H9 (cell line): ENCODE data around the gene TXLNB. TPM values are rescaled to one million over a fixed set of nuclear protein-coding genes. Genes with fewer than 3 reads are reported as not detected.
"Not testable (repeated sequence)": the region's sequence is repeated elsewhere in the genome, so short reads cannot be mapped to it uniquely, and the experiment has no call there.

Experiments
- DNase-seq: peaks from one replicate; pipeline ENCODE4 v3.0.0-alpha.2; 2017
- H2AFZ ChIP-seq: one replicate; pipeline ENCODE4 v1.6.1; 2013; ENCODE audit warnings: mild to moderate bottlenecking, low read length, control low read depth, moderate library complexity
- H2AK5ac ChIP-seq: 2 replicates; pipeline ENCODE4 v1.6.1; 2013; ENCODE audit warnings: low read length, control low read depth, mixed read lengths; ENCODE audit not compliant: insufficient read length
- H2BK120ac ChIP-seq: one replicate; pipeline ENCODE4 v1.6.1; 2013; ENCODE audit warnings: low read depth, mild to moderate bottlenecking, low read length, control low read depth, inconsistent platforms; ENCODE audit not compliant: poor library complexity, severe bottlenecking
- H2BK12ac ChIP-seq: 2 replicates; pipeline ENCODE4 v1.6.1; 2013; ENCODE audit warnings: low read length, control low read depth, mixed read lengths, low read depth; ENCODE audit not compliant: insufficient read length
- H2BK15ac ChIP-seq: 2 replicates; pipeline ENCODE4 v1.6.1; 2013; ENCODE audit warnings: low read depth, low read length, control low read depth
- H2BK20ac ChIP-seq: one replicate; pipeline ENCODE4 v1.6.1; 2013; ENCODE audit warnings: low read depth, mild to moderate bottlenecking, low read length, control low read depth, inconsistent platforms; ENCODE audit not compliant: poor library complexity, severe bottlenecking
- H2BK5ac ChIP-seq: 2 replicates; pipeline ENCODE4 v1.6.1; 2013; ENCODE audit warnings: low read length, control low read depth, mixed read lengths; ENCODE audit not compliant: insufficient read length
- H3K14ac ChIP-seq: 2 replicates; pipeline ENCODE4 v1.6.1; 2013; ENCODE audit warnings: low read length, control low read depth; ENCODE audit not compliant: insufficient read depth
- H3K18ac ChIP-seq: 2 replicates; pipeline ENCODE4 v1.6.1; 2013; ENCODE audit warnings: low read depth, mild to moderate bottlenecking, mixed read lengths, low read length, control low read depth; ENCODE audit not compliant: insufficient read length
- H3K23ac ChIP-seq: 2 replicates; pipeline ENCODE4 v1.6.1; 2013; ENCODE audit warnings: low read length, control low read depth, mixed read lengths, low read depth; ENCODE audit not compliant: insufficient read length
- H3K23me2 ChIP-seq: 2 replicates; pipeline ENCODE4 v1.6.1; 2013; ENCODE audit warnings: low read depth, mild to moderate bottlenecking, mixed read lengths, low read length, control low read depth; ENCODE audit not compliant: insufficient read length, poor library complexity, severe bottlenecking
- H3K27ac ChIP-seq: 2 replicates; pipeline ENCODE4 v1.5.1; 2013; ENCODE audit warnings: low read length, control low read depth, mixed read lengths, low read depth; ENCODE audit not compliant: insufficient read length
- H3K27me3 ChIP-seq: 2 replicates; pipeline ENCODE4 v1.6.1; 2013; ENCODE audit warnings: low read length, control low read depth, inconsistent platforms; ENCODE audit not compliant: insufficient read depth
- H3K4ac ChIP-seq: 2 replicates; pipeline ENCODE4 v1.6.1; 2013; ENCODE audit warnings: low read depth, mild to moderate bottlenecking, control low read depth, inconsistent platforms, low read length, moderate library complexity
- H3K4me1 ChIP-seq: 2 replicates; pipeline ENCODE4 v1.6.1; 2013; ENCODE audit warnings: low read length, control low read depth, inconsistent platforms; ENCODE audit not compliant: insufficient read depth
- H3K4me2 ChIP-seq: 2 replicates; pipeline ENCODE4 v1.6.1; 2013; ENCODE audit warnings: low read length, control low read depth, mixed read lengths; ENCODE audit not compliant: insufficient read length, insufficient read depth
- H3K56ac ChIP-seq: 2 replicates; pipeline ENCODE4 v1.6.1; 2013; ENCODE audit warnings: low read depth, mild to moderate bottlenecking, mixed read lengths, low read length, control low read depth; ENCODE audit not compliant: insufficient read length
- H3K79me1 ChIP-seq: 2 replicates; pipeline ENCODE4 v1.6.1; 2013; ENCODE audit warnings: low read depth, mild to moderate bottlenecking, moderate library complexity, low read length, control low read depth, inconsistent platforms; ENCODE audit not compliant: insufficient read depth, poor library complexity, severe bottlenecking
- H3K79me2 ChIP-seq: 2 replicates; pipeline ENCODE4 v1.6.1; 2013; ENCODE audit warnings: low read length, control low read depth, inconsistent platforms; ENCODE audit not compliant: insufficient read depth
- H3K9ac ChIP-seq: 2 replicates; pipeline ENCODE4 v1.6.1; 2013; ENCODE audit warnings: low read length, control low read depth, mixed read lengths; ENCODE audit not compliant: insufficient read length; ENCODE audit errors: extremely low read depth
- H3K9me3 ChIP-seq: one replicate; pipeline ENCODE4 v1.6.1; 2013; ENCODE audit warnings: low read depth, low read length, inconsistent platforms; ENCODE audit not compliant: control insufficient read depth
- H3T11ph ChIP-seq: one replicate; pipeline ENCODE4 v1.6.1; 2013; ENCODE audit warnings: mild to moderate bottlenecking, low read length, control low read depth, inconsistent platforms
- H4K20me1 ChIP-seq: one replicate; pipeline ENCODE4 v1.6.1; 2013; ENCODE audit not compliant: control insufficient read depth, insufficient read length, insufficient read depth
- H4K5ac ChIP-seq: 2 replicates; pipeline ENCODE4 v1.6.1; 2013; ENCODE audit warnings: low read depth, mild to moderate bottlenecking, mixed read lengths, low read length, control low read depth; ENCODE audit not compliant: insufficient read length
- H4K8ac ChIP-seq: replicated peaks from 2 replicates; pipeline ENCODE4 v1.6.1; 2013; ENCODE audit warnings: low read length, control low read depth, mixed read lengths, low read depth; ENCODE audit not compliant: insufficient read length
- H4K91ac ChIP-seq: 2 replicates; pipeline ENCODE4 v1.6.1; 2013; ENCODE audit warnings: low read depth, mild to moderate bottlenecking, moderate library complexity, mixed read lengths, low read length, control low read depth; ENCODE audit not compliant: insufficient read length
- H3K27ac Mint-ChIP-seq, 3 experiments: 2 replicates in 2 of 3; 3 replicates in 1 of 3; pipeline ENCODE4 v1.8.0; 2020 to 2021; ENCODE audit warnings: mixed read lengths in 3 of 3, mild to moderate bottlenecking in 1 of 3, moderate library complexity in 1 of 3
- H3K27me3 Mint-ChIP-seq: 2 replicates; pipeline ENCODE4 v1.8.0; 2021; ENCODE audit warnings: low read depth, mild to moderate bottlenecking, moderate library complexity, mixed read lengths
- H3K36me3 Mint-ChIP-seq, 3 experiments: 2 replicates in 2 of 3; 3 replicates in 1 of 3; pipeline ENCODE4 v1.8.0; 2020 to 2021; ENCODE audit warnings: low read depth in 3 of 3, mixed read lengths in 3 of 3; ENCODE audit not compliant: insufficient read depth in 1 of 3
- H3K4me1 Mint-ChIP-seq, 2 experiments: 2 replicates each; pipeline ENCODE4 v1.8.0; 2020; ENCODE audit warnings: mixed read lengths in 2 of 2
- H3K4me3 Mint-ChIP-seq, 2 experiments: 2 replicates in 1 of 2; 3 replicates in 1 of 2; pipeline ENCODE4 v1.8.0; 2020 to 2021; ENCODE audit warnings: mild to moderate bottlenecking in 2 of 2, mixed read lengths in 2 of 2, moderate library complexity in 1 of 2
- H3K9me3 Mint-ChIP-seq, 2 experiments: 2 replicates in 1 of 2; 3 replicates in 1 of 2; pipeline ENCODE4 v1.8.0; 2020; ENCODE audit warnings: mild to moderate bottlenecking in 2 of 2, mixed read lengths in 2 of 2, moderate library complexity in 1 of 2
- CTCF ChIP-seq: fragments of 200-600 bp; sonication (generic); conservative IDR thresholded peaks from 3 replicates; pipeline ENCODE4 v1.8.0; 2021; ENCODE audit warnings: antibody characterized with exemption, mild to moderate bottlenecking
- WGBS: extraction: QIAGEN DNeasy Blood & Tissue Kit; methylation state at CpG from one replicate; pipeline ENCODE4 v1.1.7; 2013; ENCODE audit warnings: missing lambda C conversion rate, low lambda C conversion rate, mixed read lengths; ENCODE audit not compliant: insufficient read length; ENCODE audit errors: extremely low coverage; 5-methylcytosine and 5-hydroxymethylcytosine counted together
- total RNA-seq: library from RNA; stranded (reverse); gene quantifications from 2 replicates; pipeline ENCODE4 v1.2.1, GENCODE V29; 2021

Gene TXLNB
- total RNA-seq, 1 experiment from 2014 or later = 0.04 TPM

- DNase-seq = no peak
- Histone ChIP-seq H3K56ac (no peak overlapping the region), H4K20me1 (no peaks in the 10 kb centered on the region), H2AK5ac (no peak overlapping the region), H3K27ac (no peak overlapping the region), H4K8ac (no peak overlapping the region), H3K23ac (no peak overlapping the region), H2BK12ac (no peak overlapping the region), H3K23me2 (no peaks in the 10 kb centered on the region), H3T11ph (no peak overlapping the region), H3K79me1 (no peaks in the 10 kb centered on the region), H3K9me3 (peaks cover 9% of the 10 kb centered on the region), H3K4me2 (no peak overlapping the region), H2BK120ac (no peak overlapping the region), H2BK5ac (no peak overlapping the region), H3K18ac (no peak overlapping the region), H3K4ac (no peak overlapping the region), H3K14ac (no peak overlapping the region), H4K5ac (no peak overlapping the region), H3K4me1 (no peaks in the 10 kb centered on the region), H3K9ac (no peak overlapping the region), H3K27me3 (no peaks in the 10 kb centered on the region), H4K91ac (no peak overlapping the region), H2BK20ac (no peak overlapping the region), H3K79me2 (no peaks in the 10 kb centered on the region), H2BK15ac (no peak overlapping the region), H2AFZ (no peak overlapping the region)
- WGBS = no CpG with 5 or more reads among the region's 3 CpGs
- Mint-ChIP-seq H3K9me3 (peaks cover 20% of the 10 kb centered on the region in 2 experiments), H3K4me3 (no peak overlapping the region), H3K4me1 (peaks cover 11 to 15% of the 10 kb centered on the region in 2 experiments), H3K27me3 (no peaks in the 10 kb centered on the region), H3K36me3 (peaks cover 5 to 21% (median 15%) of the 10 kb centered on the region in 3 experiments), H3K27ac (peak overlapping the region in 2 of 3 experiments; percentile 45 to 75; a peak in 4 of 7 replicates)
- peak; percentile 30; the same call in 2 of the 3 replicates for TF ChIP-seq CTCF
Observed at GRCh38 chr6:139230391-139230840, 61.4 kb downstream of the TXLNB start.

- H2BK120ac ChIP-seq, H4K20me1 ChIP-seq, H3K4me1 ChIP-seq, H3K79me1 ChIP-seq, H3K4me2 ChIP-seq, H2BK5ac ChIP-seq, H3K9ac ChIP-seq, H3K27me3 Mint-ChIP-seq, H4K91ac ChIP-seq, H2AK5ac ChIP-seq, H3K27me3 ChIP-seq, H3K9me3 Mint-ChIP-seq, H4K5ac ChIP-seq, H3K18ac ChIP-seq, H3K4me3 Mint-ChIP-seq, H3K79me2 ChIP-seq, H3T11ph ChIP-seq, DNase-seq, H2BK15ac ChIP-seq, H2AFZ ChIP-seq, H3K23me2 ChIP-seq, H3K23ac ChIP-seq, H3K9me3 ChIP-seq, H3K36me3 Mint-ChIP-seq, H3K27ac Mint-ChIP-seq, H2BK12ac ChIP-seq, H4K8ac ChIP-seq, H3K14ac ChIP-seq, H3K27ac ChIP-seq, H2BK20ac ChIP-seq, H3K4ac ChIP-seq, H3K56ac ChIP-seq: not testable (repeated sequence)
- peaks cover 11 to 15% of the 10 kb centered on the region in 2 experiments for H3K4me1 Mint-ChIP-seq
- no CpG with 5 or more reads among the region's 3 CpGs for WGBS
Observed at GRCh38 chr6:139228387-139228786, 63.4 kb downstream of the TXLNB start.
